GM21367 (cell line): ENCODE measurements around the gene TP53I13.
A peak's percentile ranks its signal among the peaks of the same experiment; 100 is the strongest.

ENCODE experiments used
- ATAC-seq: cut with Tn5 transposase; IDR thresholded peaks from one replicate; pipeline ENCODE4 v1.9.1; 2021; ENCODE audit not compliant: unreplicated experiment

TP53I13 gene

DNA sequence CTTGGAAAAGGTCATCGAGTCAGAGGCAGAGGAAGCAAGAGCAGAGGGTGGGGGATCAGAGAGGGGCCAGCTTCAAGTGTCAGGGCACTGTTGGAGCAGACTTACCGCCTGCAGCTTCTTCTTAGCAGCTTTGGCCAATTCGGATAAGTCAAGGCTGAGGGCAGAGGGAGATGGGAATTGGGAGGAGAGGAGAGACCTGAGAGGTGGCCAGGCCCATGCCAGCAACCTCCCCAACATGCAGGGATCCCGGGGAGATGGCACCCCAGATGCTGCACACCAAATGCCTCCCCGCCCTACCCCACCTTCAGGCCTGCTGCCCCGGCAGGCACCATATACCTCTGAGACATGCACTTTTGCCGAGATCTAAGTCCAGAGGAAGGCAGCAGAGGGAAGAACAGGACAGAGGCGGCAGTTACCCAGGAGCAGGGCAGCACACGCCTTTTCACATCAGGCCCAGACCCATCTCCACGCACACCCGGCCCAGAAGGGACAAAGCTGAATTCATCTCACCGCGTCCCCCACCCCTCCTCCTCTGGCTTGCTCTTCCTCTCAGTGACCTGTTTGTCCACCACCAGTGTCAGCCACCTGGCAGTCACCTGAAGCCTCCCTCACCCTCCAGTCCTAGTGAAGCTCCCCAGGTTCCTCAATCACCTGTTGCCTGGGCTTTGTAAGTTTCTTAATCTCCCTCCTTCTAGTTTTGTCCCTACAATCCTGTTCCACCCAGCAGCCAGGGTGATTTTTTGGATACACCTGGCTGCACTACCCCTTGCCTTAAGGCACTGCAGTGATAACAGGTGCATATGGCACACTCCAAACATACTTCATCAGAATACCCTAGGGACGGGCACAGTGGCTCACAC is 10.4 kb downstream of the TP53I13 start:
- no peak for ATAC-seq

DNA sequence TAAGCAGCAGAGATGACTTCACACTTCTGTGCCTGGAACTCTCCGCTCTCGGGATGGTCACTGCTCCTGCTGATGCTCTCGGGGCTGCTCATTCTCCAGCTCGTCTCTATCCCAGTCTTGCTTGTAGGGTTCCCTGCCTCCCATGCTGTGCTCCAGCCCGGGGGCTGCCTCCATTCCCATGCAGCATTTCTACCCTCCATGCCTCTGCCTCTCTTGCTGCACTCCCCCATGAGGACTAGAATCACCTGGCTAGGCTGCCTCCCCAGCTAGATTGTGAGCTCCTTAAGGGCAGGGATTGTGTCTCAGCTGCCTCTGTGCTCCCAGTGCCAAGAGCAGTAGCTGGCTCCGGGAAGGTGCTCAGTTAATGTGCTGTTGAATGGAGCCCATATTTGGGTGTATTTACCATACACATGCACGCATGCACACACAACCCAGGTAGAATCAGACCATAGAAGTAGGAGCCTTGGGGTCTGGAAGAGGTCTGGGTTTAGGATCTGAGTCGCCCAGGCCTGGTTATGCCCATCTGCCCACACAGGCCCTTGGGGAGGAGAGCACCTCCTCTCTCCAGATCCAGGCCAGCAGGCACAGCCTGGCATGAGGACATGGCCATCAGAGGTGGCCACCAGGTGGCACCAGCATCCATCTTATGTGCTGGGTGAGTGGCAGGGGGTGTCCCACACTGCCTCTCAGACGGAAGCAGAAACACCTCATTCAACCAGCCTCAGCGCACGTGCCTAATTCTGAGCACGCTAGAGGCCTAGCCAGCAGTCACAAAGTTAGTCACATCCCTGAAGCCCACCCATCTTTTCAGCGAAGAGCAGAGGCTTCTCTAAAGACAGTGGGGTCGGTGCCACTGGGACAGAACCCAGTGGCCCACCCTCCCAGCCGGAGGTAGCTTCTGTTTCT is 11.6 kb downstream of the TP53I13 start:
- peak; percentile 69 for ATAC-seq

DNA sequence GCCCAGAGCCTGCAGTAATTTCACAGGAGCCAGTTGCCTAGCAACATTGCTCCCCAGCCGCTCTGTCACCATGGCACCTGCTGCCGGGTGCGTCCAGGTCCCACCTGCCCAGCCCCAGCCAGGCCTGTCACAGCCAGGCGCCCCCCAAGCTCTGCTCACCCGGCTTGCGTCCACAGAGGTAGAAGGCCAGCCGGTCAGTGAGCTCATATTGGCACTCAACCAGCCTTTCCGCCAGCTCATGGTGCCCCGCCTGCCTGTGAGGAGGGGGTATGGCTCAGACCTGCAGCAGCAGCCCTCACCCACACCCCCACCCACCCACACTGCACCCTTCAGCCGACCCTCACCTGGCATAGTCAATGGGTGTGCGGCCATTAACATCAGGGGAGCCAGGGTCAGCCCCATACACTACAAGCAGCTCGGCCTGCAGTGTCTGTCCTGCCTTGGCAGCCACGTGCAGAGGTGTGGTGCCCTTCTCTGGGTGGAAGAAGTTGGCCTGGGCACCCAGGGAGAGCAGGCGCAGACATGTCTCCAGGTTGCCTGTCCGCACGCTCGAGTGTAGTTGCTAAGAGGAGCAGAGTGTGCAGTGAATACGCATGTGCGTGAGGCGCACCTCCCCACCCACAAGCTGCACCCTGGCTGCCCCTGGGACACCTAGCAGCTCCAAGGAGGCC is 13.2 kb downstream of the TP53I13 start:
- no peak for ATAC-seq

- no peak for ATAC-seq
Observed at GRCh38 chr17:29582254-29582765, 13.8 kb downstream of the TP53I13 start.

DNA sequence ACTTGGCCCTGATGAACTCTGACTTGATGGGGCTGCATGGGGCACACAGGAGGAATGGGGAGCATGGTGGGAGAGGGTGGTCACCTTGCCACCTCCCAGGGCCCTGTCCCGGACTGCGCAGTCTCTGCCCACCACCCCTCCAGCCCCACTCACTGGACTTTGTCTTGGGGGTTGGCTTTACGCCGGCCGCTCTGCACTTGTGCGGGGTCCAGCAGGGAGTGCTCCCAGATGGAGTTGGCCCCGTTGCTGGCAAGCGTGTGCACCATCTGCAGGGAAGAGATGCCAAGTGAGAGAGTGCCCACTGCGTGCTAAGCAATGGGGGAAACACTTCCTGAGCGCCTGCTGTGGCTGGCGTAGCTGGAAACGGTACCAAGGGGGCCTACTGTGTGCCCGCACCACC is 14.3 kb downstream of the TP53I13 start:
- no peak for ATAC-seq

GRCh38 chr17:29583324-29584248 is 15.1 kb downstream of the TP53I13 start:
- no peak for ATAC-seq

- ATAC-seq = no peak
Observed at GRCh38 chr17:29584452-29585079, 16.1 kb downstream of the TP53I13 start.

DNA sequence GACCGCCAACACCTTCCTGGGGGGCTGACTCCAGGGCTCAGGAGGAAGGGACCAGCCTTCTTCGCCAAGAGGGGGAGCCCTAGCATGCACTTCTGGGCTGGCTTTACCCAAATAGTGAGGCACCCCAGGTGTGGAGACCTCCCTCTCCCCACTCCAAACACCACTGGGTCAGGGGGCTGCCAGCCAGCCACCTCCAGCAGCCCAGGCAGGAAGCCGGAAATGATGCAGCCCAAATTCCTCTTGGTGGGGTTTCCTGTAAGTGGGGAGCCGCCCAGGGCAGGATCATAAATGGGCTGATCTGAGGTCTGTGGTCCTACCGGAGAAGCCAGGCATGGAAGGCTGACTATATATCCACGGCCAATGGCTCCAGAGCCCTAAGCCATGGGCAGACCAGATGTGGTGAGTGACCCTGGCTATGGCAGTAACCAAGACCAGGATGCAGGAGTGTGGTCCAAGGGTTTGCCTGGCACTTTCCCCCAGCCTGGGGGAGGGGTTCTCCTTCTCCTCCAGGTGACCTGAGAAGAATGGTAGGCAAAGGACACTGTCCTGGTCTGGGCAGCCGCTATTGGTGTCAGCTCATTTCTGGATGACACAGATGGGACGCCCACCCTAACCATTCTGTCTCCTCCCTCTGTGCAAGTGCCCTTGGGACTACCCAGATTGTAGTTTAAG is 16.7 kb downstream of the TP53I13 start:
- ATAC-seq = no peak

- ATAC-seq = no peak
Observed at GRCh38 chr17:29586676-29587469, 18.4 kb downstream of the TP53I13 start.

DNA sequence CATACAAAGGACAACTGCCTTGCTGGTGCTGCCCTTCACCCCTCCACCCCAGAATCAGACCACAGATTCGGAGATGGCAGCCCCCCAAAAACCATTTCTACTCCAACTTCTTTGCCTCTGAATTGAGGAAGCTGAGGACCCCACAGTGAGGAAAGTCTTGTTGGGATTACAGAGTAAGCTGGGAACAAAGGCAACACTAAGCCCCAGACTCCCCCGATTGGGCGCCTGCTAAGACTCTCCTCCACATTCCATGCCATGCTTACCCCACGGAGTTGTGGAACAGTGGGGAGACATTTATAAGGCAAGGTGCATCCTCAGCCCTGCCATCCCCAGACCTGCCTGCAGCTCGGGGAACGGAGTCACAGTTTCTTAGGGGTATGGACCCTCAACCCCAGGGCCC is 19.1 kb downstream of the TP53I13 start:
- no peak for ATAC-seq

DNA sequence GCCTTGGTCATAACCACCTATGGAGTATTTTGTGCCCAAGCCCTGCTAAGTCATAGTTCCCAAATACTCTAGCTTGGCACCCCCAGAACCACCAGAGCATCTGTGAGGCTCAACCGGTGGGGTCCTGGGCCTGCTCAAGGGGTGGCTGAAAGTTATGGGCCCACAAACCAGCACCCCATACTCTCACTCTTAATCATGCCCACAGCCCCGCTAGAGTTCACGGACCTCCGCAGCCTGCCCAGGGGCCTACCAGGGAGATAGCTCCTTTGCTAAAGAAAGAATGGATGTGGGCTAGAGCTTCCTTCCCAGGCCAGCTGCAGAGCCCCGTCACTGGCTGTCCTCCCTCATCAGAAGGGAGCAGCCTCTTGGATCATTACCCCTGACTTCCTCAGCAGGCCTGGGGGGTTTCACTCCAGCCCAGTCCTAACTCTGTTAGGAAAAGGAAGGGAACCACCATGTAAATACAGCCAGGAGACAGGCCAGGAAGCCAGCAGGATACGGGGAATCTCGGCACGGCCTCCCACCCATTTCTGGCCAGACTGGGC is 19.6 kb downstream of the TP53I13 start:
- ATAC-seq = no peak

DNA sequence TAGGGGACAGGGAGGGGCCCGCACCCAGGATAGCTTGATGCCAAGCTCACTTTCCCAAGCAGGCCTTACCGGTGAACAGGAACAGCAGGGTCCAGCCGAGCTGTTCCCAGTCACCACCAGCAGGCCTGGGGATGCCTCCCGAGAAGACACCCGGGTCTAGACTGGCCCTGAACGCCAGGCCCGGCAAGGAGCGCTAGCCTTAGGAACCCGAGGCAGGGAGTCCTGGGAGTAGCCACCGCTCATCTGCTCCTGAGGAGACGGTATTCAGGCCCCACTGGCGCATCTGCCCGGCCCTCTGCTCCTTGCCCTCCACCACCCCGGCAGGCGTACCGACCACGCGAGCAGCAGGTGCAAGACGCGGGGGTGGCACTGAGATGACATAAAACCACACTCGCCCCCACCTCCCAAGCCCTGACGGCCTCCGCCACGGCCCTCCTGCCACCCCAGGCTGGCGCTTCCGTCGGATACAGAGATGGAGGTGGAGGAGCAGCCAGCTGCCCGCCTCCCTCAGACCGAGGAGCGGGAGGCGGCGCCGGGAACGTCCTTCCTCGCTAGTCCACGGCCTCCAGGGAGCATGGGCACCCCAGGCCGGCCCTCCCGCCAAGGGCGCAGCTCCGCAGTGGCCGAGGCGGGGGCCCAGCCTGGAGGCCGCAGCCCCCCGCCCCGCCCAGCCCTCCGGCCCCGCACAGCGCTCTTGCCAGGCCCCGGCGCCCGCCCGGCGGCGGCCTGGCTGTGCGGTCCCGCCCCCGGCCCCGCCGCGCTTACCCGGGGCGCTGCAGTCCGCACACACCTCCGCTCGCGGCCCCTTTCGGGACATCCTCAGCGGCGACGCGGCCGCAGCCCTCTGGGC is 20.3 kb downstream of the TP53I13 start:
- ATAC-seq = peak; percentile 7

GRCh38 chr17:29589524-29590410 is 21.3 kb downstream of the TP53I13 start, which contains the start of gene GIT1:
Gene GIT1 (minus strand): TSS chr17:29589648. CDS start chr17:29589378, 270 bp downstream.
- peak; percentile 50 for ATAC-seq

DNA sequence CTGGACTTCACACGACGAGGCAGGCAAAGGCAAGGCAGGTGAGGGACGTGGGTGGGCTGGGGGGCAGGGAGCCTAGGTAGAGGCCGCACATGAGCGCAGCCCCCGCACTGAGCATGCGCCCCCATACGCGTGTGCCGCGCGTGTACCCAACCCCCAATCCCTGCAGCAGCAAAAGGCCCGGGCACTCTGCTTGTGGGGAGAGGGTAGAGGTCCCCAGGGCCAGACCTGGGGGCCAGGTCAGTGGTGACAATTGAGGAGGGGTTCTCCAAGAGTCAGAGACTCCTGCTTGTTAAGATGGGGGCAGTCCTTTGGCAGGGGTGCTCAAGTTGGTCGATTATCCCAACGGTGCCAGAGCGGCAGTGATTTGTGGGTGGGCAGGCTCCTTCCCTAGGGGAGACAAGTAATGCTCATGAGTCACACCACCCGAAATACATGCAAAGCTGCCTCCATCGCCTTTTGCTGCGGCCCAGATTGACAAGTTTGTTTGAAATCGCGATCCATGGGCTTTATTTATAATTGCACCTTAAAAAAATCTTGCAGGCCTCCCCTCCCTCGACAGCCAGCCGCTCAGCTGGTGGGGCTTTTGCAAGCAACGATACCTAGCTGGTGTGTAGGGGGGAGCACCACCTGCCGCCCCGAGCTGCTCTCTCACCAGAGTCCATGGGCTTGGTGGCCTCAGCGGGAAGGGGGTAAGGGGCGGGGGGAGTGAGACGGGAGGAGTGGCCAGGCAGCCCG is 22.1 kb downstream of the TP53I13 start:
- ATAC-seq = no peak

- no peak for ATAC-seq
Observed at GRCh38 chr17:29591146-29591736, 22.7 kb downstream of the TP53I13 start.
